NCI-H2107 treated with DMSO at 0.1 percent for 48 hours (cell line): ENCODE measurements around the gene UGT1A6.
"Not testable (repeated sequence)": the region's sequence is repeated elsewhere in the genome, so short reads cannot be mapped to it uniquely, and the experiment has no call there.

Experiments
- DNase-seq: peaks from one replicate; lab custom pipeline; 2025; ENCODE audit not compliant: unreplicated experiment; lab: John Stamatoyannopoulos, UW

The UGT1A6 gene

DNA sequence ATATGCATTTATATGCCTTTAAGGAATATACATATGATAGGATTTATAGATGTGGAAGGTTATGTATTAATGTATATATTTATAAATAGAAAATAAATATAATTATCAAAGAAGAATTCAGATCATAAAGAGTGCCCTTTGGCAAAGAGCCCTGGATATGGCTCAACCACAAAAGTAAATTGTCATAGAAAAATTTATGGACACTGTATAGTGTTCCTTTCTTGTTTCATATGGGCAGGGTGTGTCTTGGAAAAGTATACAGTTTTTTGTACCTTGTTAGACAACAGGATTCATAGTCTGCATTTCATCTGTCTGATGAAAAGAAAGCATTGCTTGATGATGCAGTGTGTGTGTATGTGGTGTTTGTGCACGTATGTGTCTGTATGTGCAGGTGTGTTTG is 8.1 kb upstream of the UGT1A6 start:
- no peak for DNase-seq

DNA sequence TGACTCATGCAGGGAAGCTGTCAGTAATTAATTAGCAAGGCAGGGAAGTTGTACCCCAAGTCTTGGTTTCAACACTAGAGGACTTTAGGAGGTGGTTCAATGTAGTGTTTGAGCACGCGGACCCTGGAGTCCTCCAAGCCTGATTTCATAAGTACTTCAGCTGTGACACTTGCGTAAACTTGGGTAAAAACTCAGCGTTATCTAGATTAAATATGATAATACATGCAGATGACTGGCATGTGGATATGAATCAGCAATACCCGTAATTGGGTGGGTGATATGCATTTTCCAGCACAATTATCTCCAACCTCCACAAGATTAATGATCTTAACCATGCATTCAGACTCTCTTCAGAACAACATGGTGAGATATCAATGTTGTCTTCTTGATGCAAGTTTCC is 5.8 kb upstream of the UGT1A6 start:
- DNase-seq, result no peak

DNA sequence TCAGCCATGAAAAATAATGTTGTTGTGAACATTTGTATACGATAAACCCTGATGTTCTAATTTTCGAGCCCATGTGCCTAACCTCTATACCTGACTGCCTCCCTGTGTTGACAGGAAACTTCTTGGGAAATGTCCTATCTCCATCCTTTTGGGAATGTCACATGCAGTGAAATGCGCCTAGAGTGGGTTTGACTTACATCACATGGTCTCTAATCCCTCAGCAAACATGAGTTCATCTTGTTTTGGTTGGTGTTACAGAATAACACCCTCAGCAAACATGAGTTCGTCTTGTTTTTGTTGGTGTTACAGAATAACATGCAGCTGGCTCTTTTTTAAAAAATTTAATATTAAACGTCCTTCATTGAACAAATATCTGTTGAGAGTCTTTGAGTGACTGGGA is 4.3 kb upstream of the UGT1A6 start:
- DNase-seq, result no peak

DNA sequence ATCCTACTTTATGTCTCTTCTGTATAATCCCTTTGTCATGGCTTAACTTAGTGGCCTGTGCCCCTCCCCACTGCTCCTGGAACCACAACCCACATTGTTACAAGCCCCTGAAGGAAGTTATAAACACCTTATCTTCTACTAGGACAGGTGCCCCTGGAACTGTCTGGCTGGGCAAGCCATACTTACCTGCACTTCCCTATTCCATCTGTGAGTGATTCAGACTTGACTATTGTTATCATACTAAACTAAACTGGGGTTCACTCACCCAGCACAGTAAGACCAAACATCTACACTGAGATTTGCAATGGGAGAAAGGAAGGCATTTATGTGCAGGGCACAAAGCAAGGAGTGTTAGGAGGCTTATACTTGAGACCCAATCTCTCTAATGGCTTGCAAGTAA is 3.7 kb upstream of the UGT1A6 start:
- DNase-seq, result no peak

DNA sequence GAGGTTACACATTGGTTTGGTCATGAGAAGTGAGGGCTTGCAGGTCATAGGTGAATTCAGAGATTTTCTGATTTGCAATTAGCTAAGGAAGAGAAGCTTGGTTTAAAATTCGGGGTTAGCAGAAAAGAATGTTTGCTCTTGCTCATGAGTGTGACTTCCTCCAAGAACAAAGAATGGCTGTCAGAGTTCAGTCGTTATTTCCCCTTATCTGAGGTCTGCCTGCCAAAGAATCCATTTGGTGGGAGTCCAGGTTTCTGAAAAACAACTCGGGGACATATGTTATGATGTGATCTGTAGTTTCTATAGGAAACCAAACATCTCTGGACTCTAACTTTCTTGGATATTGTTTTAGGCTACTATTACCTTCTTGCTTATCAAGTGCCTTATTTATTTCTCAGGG is 3.2 kb upstream of the UGT1A6 start:
- DNase-seq, result no peak

DNA sequence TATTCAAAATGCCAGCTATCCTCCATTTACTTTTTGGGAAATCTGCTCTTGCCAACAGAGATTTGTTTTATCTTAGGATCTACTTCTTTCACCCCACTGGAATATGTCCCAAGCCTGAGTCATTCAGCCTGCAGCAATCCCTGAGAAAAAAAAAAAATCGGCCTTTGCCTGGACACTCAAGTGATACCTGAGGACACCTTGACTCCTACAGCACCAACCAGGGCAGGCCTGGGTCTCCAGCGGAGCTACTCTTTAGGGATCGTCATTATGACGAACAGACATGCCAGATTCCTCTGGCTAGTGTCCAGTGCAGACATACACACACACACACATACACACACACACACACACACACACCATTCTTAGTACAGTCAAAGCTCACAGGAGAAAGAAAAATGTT is 2.2 kb upstream of the UGT1A6 start:
- no peak for DNase-seq

DNA sequence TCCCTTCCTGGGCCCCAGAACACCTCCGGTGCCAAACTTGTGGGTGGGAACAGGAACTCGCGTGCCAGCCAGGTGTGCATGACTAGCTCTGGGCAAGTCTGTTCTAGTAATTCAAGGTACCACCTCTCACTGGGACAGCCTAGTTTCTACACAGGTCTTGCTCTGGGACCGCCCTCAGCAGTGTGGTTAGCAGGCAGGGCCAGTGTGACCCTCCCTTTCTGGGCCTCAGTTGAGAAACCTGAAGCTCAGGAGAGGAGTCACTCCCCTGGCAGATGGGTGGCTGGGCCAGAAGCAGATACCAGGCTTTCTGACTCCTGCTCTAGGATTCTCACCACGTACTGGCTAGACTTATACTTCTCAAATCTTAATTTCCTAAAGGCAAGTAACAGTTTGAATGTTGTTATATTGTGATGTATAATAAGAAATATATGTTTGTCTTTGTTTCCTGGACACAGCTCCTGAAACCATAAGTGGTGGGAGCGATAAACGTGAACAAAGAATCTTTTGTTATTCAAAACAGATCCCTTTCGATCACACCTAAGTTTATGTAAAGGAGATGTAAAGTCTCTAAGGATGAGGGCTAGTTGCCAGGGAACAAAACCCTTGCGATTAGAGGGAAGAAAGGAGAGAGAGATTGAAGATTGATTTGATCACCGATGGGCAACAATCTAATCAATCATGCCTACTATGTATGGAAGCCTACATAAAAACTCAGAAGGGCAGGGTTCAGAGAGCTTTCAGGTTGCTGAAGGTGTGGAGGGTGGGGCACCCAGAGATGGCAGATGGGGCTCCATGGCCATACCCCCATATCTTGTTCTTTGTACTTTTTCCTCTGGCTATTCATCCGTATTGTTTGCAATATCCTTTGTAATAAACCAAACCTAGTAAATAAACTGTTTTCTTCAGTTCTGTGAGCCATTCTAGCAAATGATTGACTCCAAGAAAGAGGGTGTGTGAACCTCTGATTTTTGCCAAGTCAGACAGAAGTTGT is 952 bp upstream of the UGT1A6 start:
- no peak for DNase-seq

DNA sequence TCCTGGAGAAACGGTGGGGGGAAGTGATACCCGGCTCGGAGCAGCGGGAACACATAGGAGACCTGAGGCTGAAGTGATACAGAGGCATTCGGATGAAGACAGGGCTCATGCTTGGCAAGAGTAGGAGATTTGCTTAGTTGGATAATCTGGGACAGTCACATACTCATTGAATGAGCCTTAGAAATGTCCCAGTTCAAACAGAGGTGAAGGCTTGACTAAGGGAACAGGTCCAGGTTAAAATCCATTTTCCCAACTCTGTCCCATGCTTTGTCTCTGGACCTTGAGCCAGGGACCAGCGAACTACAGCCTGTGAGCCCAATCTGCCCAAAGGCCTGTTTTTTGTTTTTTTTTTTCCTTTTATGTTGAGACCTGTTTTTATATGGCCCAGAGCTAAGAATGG is 1.3 kb downstream of the UGT1A6 start:
- DNase-seq, result no peak

DNA sequence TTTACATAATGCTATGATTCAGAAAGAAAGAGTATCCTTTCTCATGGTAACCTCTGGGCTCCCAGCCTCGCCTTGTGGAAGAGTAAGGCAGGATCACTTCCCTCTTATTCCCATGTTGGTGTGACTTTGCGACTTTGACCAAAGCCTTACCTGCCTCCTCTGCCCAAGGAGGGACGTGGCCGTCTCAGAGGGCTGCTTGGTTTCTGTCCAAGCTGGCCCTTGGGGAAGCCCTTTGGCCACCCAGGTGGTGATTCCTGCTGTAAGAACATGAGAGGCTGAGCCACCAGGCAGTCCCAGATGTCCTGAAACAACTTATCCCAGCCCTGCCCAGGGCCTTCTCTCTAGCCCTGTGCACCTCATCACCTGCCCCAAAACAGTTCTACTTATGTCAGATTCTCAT is 6.0 kb downstream of the UGT1A6 start:
- DNase-seq, result no peak

DNA sequence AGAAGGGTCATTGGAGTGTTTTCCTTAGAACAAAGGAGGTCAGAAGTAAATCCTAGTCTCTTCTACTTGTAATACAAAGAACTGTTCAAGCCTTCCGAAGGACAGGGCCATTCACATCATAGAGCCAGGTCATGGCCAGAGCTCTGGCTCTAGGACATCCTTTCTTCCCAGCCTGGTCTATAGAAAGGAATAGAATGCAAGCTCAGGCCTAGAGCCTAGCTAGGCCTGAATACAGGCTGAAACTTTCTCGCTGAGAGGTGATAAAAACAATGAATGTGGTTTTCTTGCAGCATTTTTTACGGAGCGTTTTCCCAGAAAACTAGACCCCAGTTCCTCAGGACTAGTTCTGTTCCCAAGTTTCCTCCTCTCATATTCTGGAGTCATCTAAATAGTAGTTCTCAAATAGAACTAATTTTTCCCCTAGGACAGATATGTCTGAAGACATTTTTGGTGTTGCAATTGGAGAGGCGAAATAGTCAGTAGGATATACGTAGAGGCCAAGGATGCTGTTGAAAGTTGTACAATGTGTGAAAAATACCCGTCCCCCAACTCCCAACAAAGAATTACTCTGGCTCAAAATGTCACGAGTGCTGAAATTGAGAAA is 6.8 kb downstream of the UGT1A6 start:
- no peak for DNase-seq

DNA sequence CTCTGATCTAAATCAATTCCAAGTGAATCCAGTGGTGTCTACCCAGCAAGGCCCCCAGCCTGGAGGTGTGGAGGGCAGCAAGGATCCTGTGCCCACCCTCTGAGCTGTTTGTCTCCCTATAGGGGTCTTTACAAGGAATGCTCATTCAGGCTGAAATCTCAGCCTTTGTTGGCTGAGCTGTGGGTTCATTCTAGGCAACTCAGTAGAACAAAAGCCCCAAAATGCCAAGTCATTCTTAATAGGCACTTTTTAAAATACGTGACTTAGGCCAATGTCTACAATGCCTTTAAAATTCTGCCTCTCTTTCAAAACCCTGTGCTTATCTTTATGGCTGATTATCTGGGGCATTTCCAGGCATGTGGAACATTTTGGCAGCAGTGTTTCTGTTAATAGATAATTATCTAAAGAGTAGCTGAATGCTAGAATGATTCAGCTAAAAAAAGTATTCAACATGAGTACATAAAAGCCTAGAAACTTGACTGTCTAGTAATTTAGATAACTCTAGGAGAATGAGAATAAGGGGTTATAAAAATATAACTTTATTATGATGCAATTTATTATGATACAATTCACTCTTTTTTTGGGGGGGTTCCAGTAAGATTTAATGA is 7.4 kb downstream of the UGT1A6 start:
- DNase-seq, result no peak

DNA sequence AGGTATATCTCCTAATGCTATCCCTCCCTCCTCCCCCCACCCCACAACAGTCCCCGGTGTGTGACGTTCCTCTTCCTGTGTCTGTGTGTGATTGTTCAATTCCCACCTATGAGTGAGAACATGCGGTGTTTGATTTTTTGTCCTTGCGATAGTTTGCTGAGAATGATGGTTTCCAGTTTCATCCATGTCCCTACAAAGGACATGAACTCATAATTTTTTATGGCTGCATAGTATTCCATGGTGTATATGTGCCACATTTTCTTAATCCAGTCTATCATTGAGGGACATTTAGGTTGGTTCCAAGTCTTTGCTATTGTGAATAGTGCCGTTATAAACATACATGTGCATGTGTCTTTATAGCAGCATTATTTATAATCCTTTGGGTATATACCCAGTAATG is 8.2 kb downstream of the UGT1A6 start:
- not testable (repeated sequence) for DNase-seq

DNA sequence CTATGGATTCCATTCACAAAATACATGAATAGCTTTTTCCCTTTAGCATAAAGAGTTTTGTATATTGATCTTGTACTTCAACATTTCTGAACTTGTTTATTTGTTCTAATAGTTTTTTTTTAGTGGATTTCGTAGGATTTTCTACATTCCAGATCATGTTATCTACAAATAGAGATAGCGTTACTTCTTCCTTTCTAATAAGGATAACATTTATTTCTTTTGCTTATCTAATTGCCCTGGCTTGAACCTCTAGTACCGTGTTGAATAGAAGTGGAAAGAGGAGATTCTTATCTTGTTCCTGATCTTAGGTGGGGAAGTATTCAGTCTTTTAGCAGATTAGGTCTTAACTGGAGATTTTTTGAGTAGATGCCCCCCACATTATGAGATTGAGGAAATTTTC is 9.5 kb downstream of the UGT1A6 start:
- no peak for DNase-seq

DNA sequence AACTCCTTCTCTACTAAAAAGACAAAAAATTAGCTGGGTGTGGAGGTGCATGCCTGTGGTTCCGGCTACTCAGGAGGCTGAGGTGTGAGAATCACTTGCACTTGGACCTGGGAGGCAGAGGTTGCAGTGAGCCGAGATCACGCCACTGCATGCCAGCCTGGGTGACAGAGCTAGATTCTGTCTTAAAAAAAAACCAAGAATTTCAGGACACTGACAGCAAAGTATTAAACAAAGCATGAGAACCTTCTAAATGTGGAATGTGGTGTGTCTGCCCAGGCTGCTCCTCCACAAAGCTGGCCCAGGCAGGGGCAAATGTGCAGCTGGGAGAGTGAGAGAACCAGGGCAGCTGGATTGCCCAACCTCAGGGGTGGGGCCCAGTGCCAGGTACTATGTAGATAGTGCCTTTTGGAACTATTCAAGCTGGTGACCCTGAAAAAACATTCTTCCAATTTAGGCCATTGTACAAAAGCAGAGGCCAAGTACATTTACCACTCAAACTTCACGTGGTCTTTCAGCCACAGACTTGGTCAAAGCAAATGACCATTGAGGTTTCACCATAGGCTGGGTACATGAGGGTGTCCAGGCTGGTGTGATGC is 13.3 kb downstream of the UGT1A6 start:
- DNase-seq, result no peak

DNA sequence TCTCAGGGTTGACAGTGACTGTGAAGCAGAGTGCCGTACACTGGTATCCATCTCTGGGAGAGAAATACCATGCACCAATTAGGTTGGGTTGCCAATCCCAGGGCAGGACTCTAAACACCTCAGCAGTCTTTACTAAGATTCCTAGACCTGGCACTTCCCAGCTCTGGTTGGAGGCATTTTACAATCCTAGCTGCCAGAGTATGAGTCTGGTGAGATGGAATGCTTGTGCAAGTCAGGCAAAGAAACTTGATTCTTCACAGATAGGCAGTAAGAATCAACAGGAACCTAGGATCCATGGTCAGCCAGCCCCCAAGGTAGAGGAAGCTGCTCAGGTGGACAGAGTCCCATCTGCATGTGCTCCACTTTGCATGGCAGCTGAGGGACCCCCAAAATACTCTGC is 14.0 kb downstream of the UGT1A6 start:
- no peak for DNase-seq

DNA sequence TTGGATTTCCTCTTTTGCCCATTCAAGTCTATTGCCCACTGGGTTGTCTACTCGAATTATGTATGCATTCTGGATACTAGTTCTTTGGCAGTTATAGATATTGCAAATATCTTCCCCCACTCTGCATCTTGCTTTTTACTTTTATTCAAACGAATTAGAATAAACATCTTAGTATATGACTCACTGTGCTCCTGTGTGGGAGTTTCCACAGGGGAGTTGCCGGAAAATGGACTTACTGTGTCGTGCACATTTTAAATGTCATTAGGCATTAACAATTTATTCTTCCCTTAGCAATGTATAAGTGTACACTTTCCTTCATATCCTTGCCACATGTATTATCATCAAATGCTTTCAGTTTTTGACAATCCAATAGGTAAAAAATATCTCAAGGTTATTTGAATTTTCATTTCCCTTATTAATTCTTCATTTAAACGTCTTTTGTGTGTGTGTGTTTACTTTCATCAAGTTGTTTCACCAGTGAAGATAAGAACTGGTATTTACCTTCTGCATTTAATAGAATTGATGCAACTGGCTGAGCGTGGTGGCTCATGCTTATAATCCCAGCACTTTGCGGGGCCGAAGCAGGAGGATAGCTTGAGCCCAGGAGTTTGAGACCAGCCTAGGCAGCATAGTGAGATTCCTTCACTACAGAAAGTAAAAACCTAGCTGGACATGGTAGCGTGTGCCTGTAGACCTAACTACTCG is 15.4 kb downstream of the UGT1A6 start:
- no peak for DNase-seq

DNA sequence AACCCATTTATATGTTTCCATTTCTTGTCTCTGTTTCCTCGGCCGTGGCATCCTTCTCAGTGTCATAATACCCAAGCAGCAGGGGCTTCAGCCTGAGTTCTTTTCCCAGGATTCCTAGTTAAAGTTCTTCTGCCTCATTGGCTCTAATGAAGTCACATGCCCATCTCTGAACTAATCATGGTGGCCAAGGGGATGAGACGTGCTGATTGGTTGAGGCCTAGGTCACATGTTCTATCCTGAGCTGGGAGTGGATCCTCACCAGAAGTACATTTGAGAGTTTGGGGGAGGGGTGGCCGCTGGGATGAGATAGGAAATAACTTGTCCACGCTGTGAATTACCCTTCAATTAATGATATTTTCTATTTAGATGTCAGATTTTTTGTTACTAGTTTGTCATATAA is 16.3 kb downstream of the UGT1A6 start:
- no peak for DNase-seq

DNA sequence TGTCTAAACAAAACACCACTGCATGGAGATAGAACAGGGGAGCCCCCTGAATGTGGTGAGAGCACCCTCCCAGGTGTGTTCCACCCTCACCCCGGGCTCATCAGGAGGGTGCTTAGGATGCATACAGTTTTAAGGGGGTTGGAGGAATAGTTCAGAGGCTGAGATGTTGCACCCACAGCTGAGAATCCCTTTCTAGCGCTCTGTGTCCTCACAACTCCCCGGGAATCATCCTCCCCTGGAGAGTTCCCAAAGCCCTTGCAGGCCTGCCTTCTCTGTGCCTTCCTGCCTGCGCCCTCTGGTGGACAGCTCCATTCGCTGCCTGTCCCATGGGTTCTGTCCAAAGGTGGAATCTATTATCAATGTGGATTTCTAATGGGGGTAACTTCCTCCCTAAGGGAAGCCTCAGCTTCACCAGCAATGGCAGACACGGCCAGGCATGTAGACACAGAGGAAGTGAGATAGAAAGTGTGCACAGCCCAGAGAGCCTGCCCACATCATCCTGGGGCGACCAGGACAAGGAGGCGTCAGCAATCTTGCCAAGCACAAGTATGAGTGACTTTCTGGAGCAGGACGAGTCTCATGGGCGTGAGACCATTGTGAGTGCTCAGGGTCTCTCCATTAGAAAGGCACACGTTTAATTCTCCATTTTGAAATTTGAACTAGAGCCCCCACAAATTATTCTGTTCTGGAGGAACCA is 18.8 kb downstream of the UGT1A6 start:
- DNase-seq, result peak; percentile 22

DNA sequence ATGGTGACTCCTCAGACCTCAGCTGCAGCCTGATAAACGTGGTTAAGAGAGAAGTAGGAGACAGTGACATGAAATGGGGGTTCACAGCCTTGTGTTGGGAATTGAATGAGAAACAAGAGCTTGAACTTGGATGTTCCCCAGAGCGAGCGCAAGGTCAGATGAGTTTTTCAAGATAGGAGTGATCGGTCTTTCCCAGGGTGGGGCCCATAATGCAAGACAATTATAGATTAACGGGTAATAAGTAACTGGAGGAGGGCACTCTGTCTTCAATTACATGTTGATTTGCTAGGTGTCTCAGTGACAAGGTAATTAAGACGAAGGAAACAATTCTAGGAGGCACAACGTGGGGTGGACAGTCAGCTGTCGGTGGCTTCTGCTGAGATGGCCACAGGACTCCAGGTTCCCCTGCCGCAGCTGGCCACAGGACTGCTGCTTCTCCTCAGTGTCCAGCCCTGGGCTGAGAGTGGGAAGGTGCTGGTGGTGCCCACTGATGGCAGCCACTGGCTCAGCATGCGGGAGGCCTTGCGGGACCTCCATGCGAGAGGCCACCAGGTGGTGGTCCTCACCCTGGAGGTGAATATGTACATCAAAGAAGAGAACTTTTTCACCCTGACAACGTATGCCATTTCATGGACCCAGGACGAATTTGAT is 20.0 kb downstream of the UGT1A6 start, which contains the start of gene UGT1A5:
TSS of gene UGT1A5 (plus strand) at position 297 of the 651 bp plus-strand sequence. CDS start at position 382, 85 bp downstream.
- no peak for DNase-seq

DNA sequence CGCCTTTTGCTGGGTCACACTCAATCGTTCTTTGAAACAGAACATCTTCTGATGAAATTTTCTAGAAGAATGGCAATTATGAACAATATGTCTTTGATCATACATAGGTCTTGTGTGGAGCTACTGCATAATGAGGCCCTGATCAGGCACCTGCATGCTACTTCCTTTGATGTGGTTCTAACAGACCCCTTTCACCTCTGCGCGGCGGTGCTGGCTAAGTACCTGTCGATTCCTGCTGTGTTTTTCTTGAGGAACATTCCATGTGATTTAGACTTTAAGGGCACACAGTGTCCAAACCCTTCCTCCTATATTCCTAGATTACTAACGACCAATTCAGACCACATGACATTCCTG is 20.5 kb downstream of the UGT1A6 start:
- DNase-seq, result no peak
